Chondrocyte (in vitro differentiated cells): ENCODE measurements around the gene LMF1. TPM values are rescaled to one million over a fixed set of nuclear protein-coding genes. Genes with fewer than 3 reads are reported as not detected.

Source experiments
- DNase-seq: peaks from one replicate; pipeline ENCODE4 v3.0.0; 2021; ENCODE audit warnings: mixed read lengths, low spot score
- H3K27ac Mint-ChIP-seq: one replicate; pipeline ENCODE4 v1.8.0; 2021; ENCODE audit warnings: mild to moderate bottlenecking, moderate library complexity, mixed read lengths; ENCODE audit not compliant: unreplicated experiment
- H3K27me3 Mint-ChIP-seq: 2 replicates; pipeline ENCODE4 v1.8.0; 2021; ENCODE audit warnings: low read depth, mixed read lengths
- H3K36me3 Mint-ChIP-seq: 2 replicates; pipeline ENCODE4 v1.8.0; 2021; ENCODE audit warnings: low read depth, mixed read lengths
- H3K4me1 Mint-ChIP-seq: 2 replicates; pipeline ENCODE4 v1.8.0; 2021; ENCODE audit warnings: low read depth, mild to moderate bottlenecking, mixed read lengths
- H3K4me3 Mint-ChIP-seq: one replicate; pipeline ENCODE4 v1.8.0; 2021; ENCODE audit warnings: mild to moderate bottlenecking, moderate library complexity, mixed read lengths; ENCODE audit not compliant: unreplicated experiment
- H3K9me3 Mint-ChIP-seq: 2 replicates; pipeline ENCODE4 v1.8.0; 2021; ENCODE audit warnings: low read depth, mixed read lengths
- CTCF ChIP-seq: fragments of 200-600 bp; sonication (generic); IDR thresholded peaks from 2 replicates; pipeline ENCODE4 v1.5.0; 2021; ENCODE audit warnings: antibody characterized with exemption, mild to moderate bottlenecking, moderate library complexity
- total RNA-seq: library from RNA; stranded (reverse); gene quantifications from 3 replicates; pipeline ENCODE4 v1.2.1, GENCODE V29; 2021

LMF1 gene
- total RNA-seq, 1 donor from 2014 or later: 21.6 TPM

- peak; percentile 77 for DNase-seq
- Mint-ChIP-seq H3K27ac (no peak overlapping the region), H3K4me1 (no peaks in the 10 kb centered on the region), H3K9me3 (no peaks in the 10 kb centered on the region), H3K36me3 (peaks cover 3% of the 10 kb centered on the region), H3K27me3 (no peaks in the 10 kb centered on the region), H3K4me3 (no peak overlapping the region)
- no peak for TF ChIP-seq CTCF
These were observed 82.9 kb downstream of the LMF1 start for GRCh38 chr16:887846-888245.

GRCh38 chr16:886802-887731 is 83.7 kb downstream of the LMF1 start:
- H3K4me3 Mint-ChIP-seq: no peak overlapping the region
- no peak for TF ChIP-seq CTCF
- DNase-seq: peak; percentile 80
- no peaks in the 10 kb centered on the region for H3K27me3 Mint-ChIP-seq
- H3K27ac Mint-ChIP-seq: no peak overlapping the region
- H3K9me3 Mint-ChIP-seq: no peaks in the 10 kb centered on the region
- H3K4me1 Mint-ChIP-seq: no peaks in the 10 kb centered on the region
- H3K36me3 Mint-ChIP-seq: peaks cover 3% of the 10 kb centered on the region

GRCh38 chr16:886084-886543 is 84.7 kb downstream of the LMF1 start:
- Mint-ChIP-seq H3K27ac (no peak overlapping the region), H3K36me3 (peaks cover 3% of the 10 kb centered on the region), H3K27me3 (no peaks in the 10 kb centered on the region), H3K4me3 (no peak overlapping the region), H3K9me3 (no peaks in the 10 kb centered on the region), H3K4me1 (no peaks in the 10 kb centered on the region)
- DNase-seq: peak; percentile 78
- TF ChIP-seq CTCF: no peak

GRCh38 chr16:885391-885790 is 85.4 kb downstream of the LMF1 start:
- H3K36me3 Mint-ChIP-seq: peaks cover 3% of the 10 kb centered on the region
- no peak overlapping the region for H3K4me3 Mint-ChIP-seq
- TF ChIP-seq CTCF: no peak
- no peaks in the 10 kb centered on the region for H3K4me1 Mint-ChIP-seq
- H3K27ac Mint-ChIP-seq: no peak overlapping the region
- H3K9me3 Mint-ChIP-seq: no peaks in the 10 kb centered on the region
- no peaks in the 10 kb centered on the region for H3K27me3 Mint-ChIP-seq
- DNase-seq: no peak

- Mint-ChIP-seq H3K9me3 (no peaks in the 10 kb centered on the region), H3K4me3 (no peak overlapping the region), H3K36me3 (peaks cover 3% of the 10 kb centered on the region), H3K27ac (no peak overlapping the region), H3K4me1 (no peaks in the 10 kb centered on the region), H3K27me3 (no peaks in the 10 kb centered on the region)
- no peak for TF ChIP-seq CTCF
- no peak for DNase-seq
These were observed 86.6 kb downstream of the LMF1 start for GRCh38 chr16:884232-884631.
